ENCODE results near the gene GNAT1.
"Not testable (repeated sequence)": the region's sequence is repeated elsewhere in the genome, so short reads cannot be mapped to it uniquely, and the experiment has no call there.

The GNAT1 gene

DNA sequence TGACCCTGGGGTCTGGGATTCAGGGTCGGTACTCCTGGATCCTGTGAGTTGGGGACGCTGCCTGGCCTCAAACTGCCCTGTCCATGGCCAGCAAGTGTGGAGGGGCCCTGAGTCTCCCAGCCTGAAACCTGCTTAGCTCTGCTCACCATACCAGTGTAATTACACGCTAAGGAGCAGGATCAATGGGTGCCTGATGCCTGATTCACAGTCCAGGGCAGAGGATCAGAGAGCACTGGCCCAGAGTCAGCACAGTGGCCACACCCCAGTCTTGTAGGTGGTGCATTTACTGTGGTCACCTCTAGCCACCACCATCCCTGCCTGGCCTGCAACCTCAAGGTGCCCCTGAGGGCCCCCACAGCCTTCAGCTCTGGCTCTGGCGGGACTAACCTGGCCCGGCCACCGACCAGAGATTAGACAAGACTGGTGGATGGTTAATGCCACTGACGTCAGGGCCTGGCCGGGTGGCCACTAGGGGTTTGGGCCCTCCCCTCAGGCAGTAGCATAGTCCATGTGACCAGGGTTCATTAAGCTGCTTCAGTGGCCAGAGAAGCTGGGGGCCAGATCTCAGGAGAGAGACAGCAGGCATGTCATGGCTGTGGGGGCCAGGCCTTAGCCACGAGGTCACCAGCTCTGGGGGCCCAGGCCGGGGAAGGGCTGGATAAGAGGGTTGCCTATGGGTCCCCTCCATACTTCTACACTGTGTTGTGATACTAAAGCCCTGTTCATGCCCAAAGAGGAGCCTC, 10.3 kb downstream of the GNAT1 start:
- in situ Hi-C loops (cut with MboI; ENCODE audit: low sequenced_read_pairs) = no loop called here

DNA sequence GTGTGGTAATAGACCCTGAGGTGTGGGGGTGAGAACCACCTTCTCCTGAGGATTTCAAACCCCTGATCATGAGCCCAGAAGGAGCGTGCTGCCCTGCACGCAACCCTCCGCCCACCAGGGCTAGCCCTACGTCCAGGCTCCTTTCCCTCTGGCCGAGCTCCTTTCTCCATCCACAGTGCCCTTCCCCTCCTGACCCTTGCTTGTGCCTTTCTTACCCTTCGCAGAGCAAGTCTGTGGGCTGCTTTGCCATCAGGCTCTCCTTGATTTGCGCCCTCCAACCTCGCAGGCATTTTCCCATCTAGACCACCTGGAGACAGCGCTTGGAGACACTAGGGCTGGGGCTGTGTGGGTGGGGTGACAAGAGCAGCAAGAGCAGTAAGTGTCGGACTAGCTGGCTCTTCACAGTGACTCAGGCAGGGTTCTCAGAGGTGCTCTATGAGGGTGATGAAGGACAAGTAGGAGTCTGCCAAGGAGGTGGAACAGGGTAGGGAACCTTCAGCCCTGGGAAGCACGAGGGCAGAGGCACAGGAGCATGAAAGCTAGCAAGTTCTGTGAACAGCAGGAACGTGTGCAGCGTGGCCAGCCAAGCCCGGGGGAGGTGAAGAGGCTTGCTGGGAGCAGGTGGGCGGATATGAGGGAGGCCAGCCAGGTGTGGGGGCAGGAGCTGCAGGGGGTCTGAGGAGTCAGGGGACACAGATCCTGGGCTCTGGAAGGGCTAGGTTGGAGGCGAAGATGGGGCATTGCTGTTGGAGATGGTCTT, 11.1 kb downstream of the GNAT1 start:
- in situ Hi-C loops (cut with MboI; ENCODE audit: low sequenced_read_pairs) = no loop called here

DNA sequence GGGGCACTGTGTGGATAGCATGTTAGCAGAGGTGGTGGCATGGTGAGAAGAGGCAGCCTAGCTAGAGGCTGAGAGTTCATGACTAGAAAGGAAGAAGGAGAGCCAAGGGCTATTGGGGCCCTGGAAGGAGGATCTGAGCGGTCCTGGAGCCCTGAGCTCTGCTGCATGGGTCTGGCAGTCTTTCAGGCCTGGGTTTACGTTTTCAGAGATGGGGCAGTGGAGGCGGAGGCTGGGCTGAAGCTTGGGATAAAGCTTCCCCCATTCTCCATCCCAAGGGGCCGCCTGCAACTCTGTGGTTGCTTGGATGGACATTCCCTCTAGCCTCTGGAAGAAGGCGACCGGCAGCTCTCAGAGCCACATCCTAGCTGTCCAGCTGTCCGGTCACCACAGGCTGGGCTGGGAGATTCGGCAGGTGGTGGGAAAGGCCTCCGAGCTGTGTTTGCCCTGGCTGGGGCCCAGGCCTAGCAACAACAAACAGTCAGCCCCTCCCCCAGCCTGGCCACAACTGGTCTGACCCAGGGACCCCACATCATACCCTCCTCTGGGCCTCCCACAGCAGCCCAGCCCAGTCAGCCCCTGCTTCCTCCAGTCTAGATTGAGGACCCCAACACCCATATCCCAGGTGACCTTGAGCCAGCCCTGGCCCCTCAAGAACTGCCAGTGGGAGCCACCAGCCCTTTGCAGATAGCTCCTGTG, 11.9 kb downstream of the GNAT1 start:
- in situ Hi-C loops (cut with MboI; ENCODE audit: low sequenced_read_pairs) = no loop called here

DNA sequence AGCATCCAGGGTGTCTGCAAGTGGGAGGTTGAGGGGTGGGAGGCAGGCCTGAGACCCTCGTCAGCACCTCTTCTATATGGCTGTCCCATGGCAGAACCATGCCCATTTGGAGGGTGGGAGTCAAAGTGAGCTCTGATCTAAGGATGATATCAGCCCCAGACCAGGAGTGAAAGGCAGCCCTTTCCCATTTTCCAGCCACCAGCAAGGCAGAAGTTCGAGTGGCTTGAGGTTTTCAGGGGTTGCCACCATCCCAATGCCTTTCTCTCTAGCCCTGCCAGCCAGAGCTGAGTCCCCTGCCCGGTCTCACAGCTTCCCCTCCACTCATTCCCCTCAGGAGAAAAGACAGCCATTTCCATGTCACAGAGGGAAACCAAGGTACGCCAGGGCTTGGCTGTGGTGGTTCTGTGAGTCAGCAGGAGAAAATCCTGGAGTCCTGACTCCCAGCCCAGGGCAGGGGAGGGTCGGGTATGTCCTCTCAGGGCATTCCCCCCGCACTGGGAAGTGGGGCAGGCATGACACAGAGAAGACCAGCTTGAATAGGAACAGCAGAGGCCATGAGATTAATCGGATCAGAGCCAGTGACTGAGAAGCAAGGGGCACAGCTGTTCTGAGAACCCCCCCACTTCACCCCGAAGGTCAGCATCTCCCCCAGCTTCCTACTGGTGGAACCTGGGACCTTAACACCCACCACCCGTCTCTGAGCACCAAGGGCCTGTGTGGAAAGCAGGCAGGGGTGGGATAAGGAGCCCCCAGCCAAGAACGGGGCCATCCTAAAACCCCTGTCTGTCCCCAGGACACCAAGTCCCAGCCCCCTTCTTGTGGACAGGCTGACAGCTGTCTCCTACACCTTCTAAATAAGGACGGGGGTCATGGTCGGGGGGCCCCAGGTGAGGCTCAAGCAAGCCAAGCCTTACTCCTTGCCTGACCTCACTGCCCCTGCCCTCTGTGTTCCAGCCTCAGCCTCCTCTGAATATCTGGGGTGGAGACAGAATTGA, 12.7 kb downstream of the GNAT1 start:
- in situ Hi-C loops (cut with MboI; ENCODE audit: low sequenced_read_pairs) = no loop called here

DNA sequence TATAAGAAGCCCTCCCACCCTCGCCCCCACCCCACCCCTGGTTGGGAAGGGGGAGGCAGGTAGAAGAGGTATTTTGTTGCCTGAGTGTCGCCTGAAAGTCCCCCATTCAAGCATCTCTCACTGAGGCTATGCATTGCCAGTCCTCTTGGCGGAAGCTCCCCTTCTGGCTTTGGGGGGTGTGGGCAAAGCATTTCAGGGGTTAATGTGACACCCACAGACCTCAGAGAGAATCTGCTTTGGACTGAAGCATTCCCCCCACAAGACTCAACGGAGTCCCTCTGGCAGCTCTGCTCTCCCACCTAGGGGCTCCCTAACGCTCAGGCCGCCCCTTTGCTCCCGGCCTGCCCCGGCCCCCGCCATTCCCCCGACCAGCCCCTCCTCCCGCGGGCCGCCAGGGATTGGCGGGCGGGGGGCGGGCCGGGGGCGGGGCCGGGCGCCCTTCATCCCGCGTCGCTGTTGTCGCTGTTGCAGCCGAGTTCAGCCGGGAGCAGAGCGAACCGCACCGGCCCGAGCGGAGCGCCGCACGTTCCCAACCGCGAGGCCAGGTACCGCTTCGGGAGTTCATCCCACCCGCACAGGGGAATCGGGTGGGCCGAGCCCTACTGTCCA, 13.5 kb downstream of the GNAT1 start, which contains the start of gene SLC38A3:
TSS of gene SLC38A3 (plus strand) at position 468 of the 609 bp plus-strand sequence. CDS start 8,929 bp downstream, outside the sequence.
- in situ Hi-C loops (cut with MboI; ENCODE audit: low sequenced_read_pairs) = no loop called here

DNA sequence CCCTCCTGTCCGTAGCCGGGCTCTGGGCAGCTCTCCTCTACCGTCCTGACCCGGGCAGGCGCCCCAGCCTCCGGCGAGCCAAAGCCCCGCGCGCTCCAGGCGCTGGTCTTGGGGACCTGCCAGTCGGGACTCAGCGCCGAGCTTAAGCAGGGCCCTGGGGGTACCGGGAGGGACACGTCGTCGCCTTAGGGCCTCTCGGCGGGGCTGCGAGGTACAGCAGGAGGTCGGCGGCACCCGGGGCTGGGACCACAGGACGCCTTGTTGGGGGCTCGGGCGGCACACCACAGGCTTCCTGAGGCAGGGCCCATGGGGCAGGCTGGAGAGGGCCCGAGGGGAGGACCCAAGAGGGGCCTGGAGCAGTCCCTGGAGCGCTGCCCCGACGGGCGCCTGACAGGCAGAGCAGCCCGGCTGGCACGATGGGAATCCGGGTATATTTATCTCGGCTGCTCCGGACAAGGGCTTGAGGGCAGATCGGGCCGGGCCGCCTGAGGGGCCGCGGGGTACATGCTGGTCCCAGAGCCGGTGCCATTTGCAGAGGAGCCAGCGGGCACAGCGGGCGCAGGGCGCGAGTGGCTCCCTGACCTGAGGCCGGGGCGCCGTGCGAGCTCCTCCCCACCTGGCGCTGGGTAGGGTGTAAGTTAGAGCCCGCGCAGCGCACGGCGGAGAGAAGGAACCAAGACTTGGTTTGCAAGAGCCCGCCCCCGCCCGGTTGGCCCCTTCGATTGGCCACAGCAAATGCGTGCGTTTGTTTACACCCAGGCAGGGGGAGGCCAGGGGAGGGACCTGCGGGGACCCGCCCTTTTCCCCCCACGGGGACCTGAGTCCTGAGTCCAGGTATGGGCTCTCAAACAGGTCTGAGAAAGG, 14.2 kb downstream of the GNAT1 start:
- in situ Hi-C loops (cut with MboI; ENCODE audit: low sequenced_read_pairs) = no loop called here

DNA sequence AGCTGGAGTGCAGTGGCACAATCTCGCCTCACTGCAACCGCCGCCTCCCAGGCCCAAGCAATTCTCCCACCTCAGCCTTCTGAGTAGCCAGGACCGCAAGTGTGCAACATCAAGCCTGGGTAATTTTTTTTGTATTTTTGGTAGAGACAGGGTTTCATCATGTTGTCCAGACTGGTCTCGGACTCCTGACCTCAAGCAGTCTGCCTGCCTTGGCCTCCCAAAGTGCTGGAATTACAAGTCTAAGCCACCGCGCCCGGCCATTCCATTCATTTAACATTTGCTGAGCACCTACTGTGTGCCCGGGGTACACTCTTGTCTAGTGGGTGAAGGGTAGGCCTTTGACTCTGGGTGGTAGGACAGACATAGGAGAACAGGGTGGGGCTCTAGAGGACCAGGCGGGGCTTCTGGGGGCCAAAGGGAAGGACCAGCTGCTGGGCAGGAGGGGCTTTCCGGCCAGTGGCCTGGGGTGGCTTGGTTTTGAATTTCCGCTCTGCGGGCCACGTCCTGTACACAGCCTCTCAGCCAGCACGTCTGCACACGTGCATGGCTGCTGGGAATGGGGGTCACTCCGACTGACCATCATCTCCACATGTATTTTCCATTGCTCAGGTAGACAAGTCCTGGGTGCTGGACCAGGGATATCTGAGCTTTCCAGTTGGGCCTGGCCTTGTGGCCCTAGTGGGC, 16.1 kb downstream of the GNAT1 start:
- in situ Hi-C loops (cut with MboI; ENCODE audit: low sequenced_read_pairs) = no loop called here

DNA sequence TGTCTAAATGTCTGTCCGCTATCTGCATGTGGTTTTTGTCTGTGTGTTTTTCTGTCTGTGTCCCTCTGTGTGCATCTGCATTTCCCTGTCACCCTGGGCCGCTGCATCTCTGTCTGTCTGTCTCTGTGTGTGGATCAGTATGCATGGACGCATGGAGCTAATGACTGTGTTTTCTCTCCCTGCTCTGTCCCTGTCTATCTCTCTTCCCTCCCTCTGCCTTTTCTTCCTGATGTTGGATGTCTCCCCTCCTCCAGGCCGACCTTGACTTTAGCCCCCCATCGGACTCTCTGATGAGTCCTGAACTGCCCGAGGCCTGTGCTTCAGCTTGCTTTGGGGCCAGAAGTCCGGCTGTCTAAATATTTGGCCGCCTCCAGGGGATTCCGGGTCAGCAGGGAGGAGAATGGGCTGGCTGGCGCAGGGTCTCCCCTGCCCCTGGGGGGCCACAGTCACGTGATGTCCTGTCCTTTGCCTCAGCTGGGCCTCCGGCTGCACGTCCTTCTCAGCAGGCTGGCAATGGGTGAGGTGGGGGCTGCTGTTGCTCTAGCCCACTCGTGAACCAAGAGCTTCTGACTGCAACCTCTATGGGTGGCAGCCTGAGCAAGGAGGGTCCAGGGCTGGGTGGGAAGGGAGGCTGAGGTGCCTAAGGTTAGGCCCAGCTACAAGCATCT, 17.4 kb downstream of the GNAT1 start:
- in situ Hi-C loops (cut with MboI; ENCODE audit: low sequenced_read_pairs) = no loop called here

DNA sequence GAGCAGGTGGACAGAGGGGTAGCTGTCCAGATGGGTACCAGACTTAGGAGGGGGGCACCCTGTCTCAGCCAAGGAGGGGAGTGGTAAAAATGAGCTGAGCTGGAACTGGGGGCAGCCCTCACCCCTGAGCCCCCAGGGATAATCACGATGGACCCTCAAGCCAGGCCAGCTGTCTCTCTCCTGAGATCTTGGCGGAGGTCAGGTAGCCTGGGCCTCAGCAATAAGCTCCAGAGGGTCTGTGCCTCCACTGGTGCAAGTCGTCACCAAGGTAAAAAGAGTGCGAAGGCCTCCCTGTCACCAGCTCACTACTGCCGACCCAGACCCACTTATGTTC, 18.7 kb downstream of the GNAT1 start:
- in situ Hi-C loops (cut with MboI; ENCODE audit: low sequenced_read_pairs) = no loop called here

DNA sequence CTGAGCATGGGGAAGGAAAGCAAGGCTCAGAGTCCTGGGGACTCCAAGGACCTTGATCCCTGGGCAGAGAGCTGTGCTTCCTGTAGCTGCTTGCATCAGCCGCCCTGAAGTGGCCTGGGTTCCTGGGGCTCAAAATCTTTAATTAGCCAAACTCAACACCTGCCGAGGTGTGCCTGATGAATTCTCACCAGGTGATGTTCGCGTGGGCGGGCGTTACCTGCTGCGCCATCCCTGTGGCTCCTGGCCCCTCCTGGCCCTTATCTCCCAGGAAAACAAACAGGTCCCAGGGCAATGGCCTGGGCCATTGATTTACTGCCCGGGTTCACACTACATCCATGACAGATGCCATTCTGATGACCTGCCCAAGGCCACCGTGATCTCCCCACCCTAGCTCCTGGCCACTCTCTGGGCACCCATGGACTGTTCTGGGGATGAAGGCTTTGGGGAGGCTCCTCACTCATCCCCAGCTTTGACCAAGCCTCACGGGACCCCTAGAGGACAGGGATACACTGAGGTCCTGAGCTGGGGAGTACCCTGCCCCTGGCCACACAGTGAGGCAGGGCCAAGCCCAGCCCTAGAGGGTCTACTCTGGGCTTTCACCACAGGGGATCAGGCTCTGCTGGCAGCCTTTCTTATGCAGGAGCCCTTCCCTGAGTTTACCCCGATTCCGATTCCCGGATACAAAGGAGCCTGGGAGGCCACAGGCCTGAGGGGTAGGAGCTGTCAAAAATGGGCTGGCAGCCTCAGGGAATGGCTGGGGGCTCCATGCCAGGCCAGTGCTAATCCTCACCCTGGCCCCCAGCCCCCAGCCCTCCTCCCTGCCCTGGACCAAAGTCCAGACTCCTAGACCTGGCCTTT, 19.3 kb downstream of the GNAT1 start:
- in situ Hi-C loops (cut with MboI; ENCODE audit: low sequenced_read_pairs) = no loop called here

DNA sequence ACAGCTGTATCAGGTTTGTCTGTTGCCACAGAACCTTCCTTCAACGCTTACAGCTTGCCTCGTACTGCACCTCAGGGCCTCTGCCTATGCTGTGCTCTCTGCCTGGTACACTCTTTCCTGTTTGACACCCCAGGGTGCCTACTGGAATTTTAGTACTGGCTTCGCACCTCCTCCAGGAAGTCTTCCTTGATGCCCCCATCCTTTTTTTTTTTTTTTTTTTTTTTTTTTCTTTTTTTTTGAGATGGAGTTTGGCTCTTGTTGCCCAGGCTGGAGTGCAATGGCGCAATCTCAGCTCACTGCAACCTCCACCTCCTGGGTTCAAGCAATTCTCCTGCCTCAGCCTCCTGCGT, 19.9 kb downstream of the GNAT1 start:
- in situ Hi-C loops (cut with MboI; ENCODE audit: low sequenced_read_pairs) = not testable (repeated sequence)

DNA sequence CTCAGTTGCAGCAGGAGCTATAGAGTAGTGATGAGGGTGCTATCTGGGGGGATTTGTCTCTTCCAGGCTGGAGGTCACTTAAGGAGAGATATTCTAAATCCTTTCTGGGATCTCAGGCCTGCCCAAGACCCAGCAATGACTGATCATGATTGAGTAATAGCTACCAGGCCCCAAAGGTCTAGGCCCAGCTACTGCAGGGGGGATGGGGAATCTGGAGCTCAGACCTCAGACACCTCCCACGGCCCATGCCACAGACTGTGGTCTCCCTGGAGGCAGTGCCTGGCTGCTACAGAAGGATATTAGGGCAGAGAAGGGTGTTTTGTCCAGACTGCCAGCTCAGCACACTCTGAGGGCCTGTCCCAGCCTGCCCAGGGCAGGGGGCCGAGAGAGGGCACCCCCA, 20.5 kb downstream of the GNAT1 start:
- in situ Hi-C loops (cut with MboI; ENCODE audit: low sequenced_read_pairs) = no loop called here

DNA sequence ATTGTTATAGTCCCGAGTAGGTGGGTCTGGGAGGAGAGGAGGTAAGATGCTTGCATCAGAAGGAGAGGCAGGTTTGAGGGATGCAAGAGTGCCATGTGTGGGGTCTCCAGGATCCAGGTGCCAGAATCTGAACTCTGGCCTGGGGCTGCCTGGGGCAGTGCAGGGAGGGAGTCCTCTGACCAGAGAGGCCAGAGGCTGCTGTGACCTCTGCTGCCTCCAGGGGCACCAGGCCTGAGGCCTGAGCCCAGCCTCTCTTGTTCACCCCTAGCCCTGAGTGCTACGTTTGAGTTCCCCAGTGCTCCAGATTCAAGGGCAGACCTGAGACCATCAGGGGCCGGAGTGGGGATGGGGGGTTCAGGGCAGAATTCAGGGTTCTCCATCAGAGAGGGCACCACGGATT, 21.1 kb downstream of the GNAT1 start:
- in situ Hi-C loops (cut with MboI; ENCODE audit: low sequenced_read_pairs) = no loop called here

DNA sequence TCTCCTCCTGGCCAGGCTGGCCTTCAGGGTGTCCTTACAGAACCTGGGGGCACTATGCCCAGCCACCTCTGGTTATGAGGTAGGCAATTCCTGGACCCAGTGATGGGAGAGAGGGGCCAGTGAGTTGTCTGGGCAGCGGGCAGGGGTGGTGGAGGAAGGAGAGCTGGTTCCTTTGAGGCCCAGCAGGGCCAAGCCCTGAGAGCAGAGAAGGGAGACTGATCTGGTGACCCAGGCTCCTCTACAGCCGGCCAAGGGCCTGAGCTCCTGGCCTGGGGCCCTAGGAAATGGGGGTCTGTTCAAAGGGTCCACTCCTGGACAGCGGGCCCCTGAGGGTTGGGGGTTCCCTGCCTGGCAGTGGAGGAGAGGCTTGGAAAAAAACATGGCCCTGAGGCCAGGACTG, 21.6 kb downstream of the GNAT1 start:
- in situ Hi-C loops (cut with MboI; ENCODE audit: low sequenced_read_pairs) = no loop called here

DNA sequence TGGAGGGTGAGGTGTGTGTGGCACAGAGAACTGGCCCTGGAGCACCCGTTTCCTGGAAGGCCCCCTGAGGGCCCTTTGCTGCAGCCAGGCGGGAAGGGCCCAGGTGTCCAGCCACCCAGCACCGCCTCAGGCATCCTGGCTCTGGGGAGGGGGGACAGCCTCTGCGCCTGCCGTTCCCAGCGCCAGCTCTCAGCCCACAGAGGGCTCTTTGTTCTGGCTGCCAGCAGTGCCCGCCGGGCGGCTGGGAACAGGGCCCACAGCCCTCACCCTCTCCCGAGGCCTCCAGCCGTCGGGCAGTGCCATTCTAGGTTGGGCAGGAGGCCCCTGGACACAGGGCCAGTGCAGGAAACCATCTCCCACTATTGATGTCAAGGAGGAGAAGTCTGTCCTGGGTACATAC, 22.0 kb downstream of the GNAT1 start:
- in situ Hi-C loops (cut with MboI; ENCODE audit: low sequenced_read_pairs) = no loop called here

DNA sequence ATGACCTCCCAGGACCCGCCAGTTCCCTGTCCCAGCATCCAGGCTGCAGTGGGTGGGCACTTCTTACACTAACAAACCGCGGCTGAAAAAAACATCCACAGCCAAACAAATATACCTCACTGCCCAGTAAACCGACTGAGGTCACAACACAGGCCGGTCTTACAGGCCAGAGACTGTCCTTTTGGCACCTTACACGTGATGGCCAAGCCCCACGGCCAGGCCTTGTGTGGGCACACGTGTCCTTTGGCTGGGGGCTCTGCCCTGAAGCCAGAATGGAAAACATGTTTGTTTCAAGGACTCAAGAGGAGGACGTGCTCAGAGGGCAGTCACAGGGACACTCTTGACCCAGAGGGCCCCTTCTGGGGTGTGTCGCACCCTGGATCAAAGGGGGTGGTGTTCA, 23.4 kb downstream of the GNAT1 start:
- in situ Hi-C loops (cut with MboI; ENCODE audit: low sequenced_read_pairs) = no loop called here

DNA sequence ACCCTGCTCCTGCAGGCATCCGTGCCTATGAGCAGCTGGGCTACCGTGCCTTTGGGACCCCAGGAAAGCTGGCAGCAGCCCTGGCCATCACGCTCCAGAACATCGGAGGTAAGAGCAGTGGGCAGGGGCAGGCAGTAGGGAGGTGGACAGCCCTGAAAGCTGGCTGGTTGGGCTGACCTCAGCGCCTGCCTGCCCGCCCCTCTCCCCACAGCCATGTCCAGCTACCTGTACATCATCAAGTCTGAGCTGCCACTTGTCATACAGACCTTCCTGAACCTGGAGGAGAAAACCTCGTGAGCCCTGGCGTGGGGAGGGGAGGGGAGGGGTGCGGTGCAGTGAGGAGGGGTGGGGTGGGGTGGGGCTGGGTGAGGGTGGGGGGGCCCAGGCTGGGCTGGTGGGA, 24.1 kb downstream of the GNAT1 start:
- in situ Hi-C loops (cut with MboI; ENCODE audit: low sequenced_read_pairs) = no loop called here
